Activated naive CD8-positive, alpha-beta T cell treated with anti-CD3 and anti-CD28 coated beads, Interleukin-2, amount 10 ng/mL, durations not matched to agents 7 days and 5 days (primary cell): ENCODE measurements around the gene MGST1. TPM values are rescaled to one million over a fixed set of nuclear protein-coding genes. Genes with fewer than 3 reads are reported as not detected.

Source experiments
- total RNA-seq, 2 experiments: library from RNA; stranded (reverse); gene quantifications; one replicate each; pipeline ENCODE4 v1.2.3, GENCODE V29; 2021

The MGST1 gene
- total RNA-seq, 2 experiments from 2014 or later: 1.1 to 1.6 TPM

Other genes with a start within 250 kb of the MGST1 start
- not detected for gene SLC15A5, start 70.0 kb upstream of the MGST1 start, total RNA-seq